PC-9 (cell line): ENCODE data around the gene CTSD. TPM values are rescaled to one million over a fixed set of nuclear protein-coding genes. Genes with fewer than 3 reads are reported as not detected.

ENCODE experiments used
- BruUV-seq: library from RNA; stranded (reverse); fragments of 400-500 nt; replicated peaks from 2 replicates; lab custom pipeline; 2021; lab: Mats Ljungman, UMichigan
- CTCF ChIA-PET: fragments of 300-600 bp; sonication (Branson Sonifier 250); formaldehyde crosslinking; loops from one replicate; lab custom pipeline; 2022; ENCODE audit warnings: antibody characterized with exemption; lab: Charles Lee
- POLR2A ChIA-PET: fragments of 300-600 bp; sonication (Branson Sonifier 250); formaldehyde crosslinking; loops from one replicate; lab custom pipeline; 2022; ENCODE audit warnings: antibody characterized with exemption; ENCODE audit not compliant: unreplicated experiment; lab: Charles Lee
- DNase-seq, 2 experiments: peaks; one replicate each; pipeline versions ENCODE4 v3.0.0 to v3.0.0-alpha.2; 2015 to 2022; ENCODE audit warnings: mixed read lengths in 1 of 2
- H2AFZ ChIP-seq: fragments of 200-600 bp; sonication (generic); 2 replicates; pipeline ENCODE4 v1.8.1; 2017; ENCODE audit warnings: antibody characterized with exemption
- H3F3A ChIP-seq: fragments of 200-600 bp; sonication (generic); 2 replicates; pipeline ENCODE4 v1.8.1; 2017; ENCODE audit warnings: antibody characterized with exemption, mild to moderate bottlenecking, low read depth; ENCODE audit not compliant: insufficient read depth
- H3K27ac ChIP-seq: fragments of 200-600 bp; sonication (generic); 2 replicates; pipeline ENCODE4 v1.6.1; 2016; ENCODE audit warnings: mixed run types
- H3K27me3 ChIP-seq: fragments of 200-600 bp; sonication (generic); 2 replicates; pipeline ENCODE4 v1.6.1; 2016; ENCODE audit warnings: low read depth, mixed run types; ENCODE audit not compliant: insufficient read depth
- H3K36me3 ChIP-seq: fragments of 200-600 bp; sonication (generic); 2 replicates; pipeline ENCODE4 v1.6.1; 2016; ENCODE audit warnings: low read depth, mixed run types
- H3K4me1 ChIP-seq: fragments of 200-600 bp; sonication (generic); replicated peaks from 2 replicates; pipeline ENCODE4 v1.6.1; 2016; ENCODE audit warnings: mixed run types; ENCODE audit not compliant: insufficient read depth
- H3K4me2 ChIP-seq: fragments of 200-600 bp; sonication (generic); 2 replicates; pipeline ENCODE4 v1.6.1; 2017; ENCODE audit warnings: mixed run types
- H3K4me3 ChIP-seq: fragments of 200-600 bp; sonication (generic); 2 replicates; pipeline ENCODE4 v1.6.1; 2016; ENCODE audit warnings: mixed run types
- H3K79me2 ChIP-seq: fragments of 200-600 bp; sonication (generic); 2 replicates; pipeline ENCODE4 v1.6.1; 2017; ENCODE audit warnings: low read depth, mixed run types
- H3K9me2 ChIP-seq: fragments of 200-600 bp; sonication (generic); 2 replicates; pipeline ENCODE4 v1.8.1; 2017; ENCODE audit warnings: mild to moderate bottlenecking; ENCODE audit not compliant: insufficient read depth
- H3K9me3 ChIP-seq: fragments of 200-600 bp; sonication (generic); 2 replicates; pipeline ENCODE4 v1.8.1; 2016; ENCODE audit warnings: low read depth; ENCODE audit not compliant: insufficient read depth
- H4K20me1 ChIP-seq: fragments of 200-600 bp; sonication (generic); 2 replicates; pipeline ENCODE4 v1.8.1; 2017; ENCODE audit not compliant: insufficient read depth
- EZH2 ChIP-seq: fragments of 200-600 bp; sonication (generic); IDR thresholded peaks from 2 replicates; pipeline ENCODE4 v1.8.0; 2017; ENCODE audit warnings: antibody characterized with exemption, low read depth
- intact Hi-C: fragments of 100-400 bp; cut with micrococcal nuclease; formaldehyde crosslinking; loops from one replicate; pipeline ENCODE4 v1.10.0; 2022; ENCODE audit not compliant: unreplicated experiment
- total RNA-seq: library from RNA; stranded (reverse); gene quantifications from 2 replicates; pipeline ENCODE4 v1.2.3, GENCODE V29; 2021
- TF ChIP-seq, protein P1 (sequence below): fragments of 200-600 bp; sonication (generic); conservative IDR thresholded peaks from 2 replicates; pipeline ENCODE4 v1.6.1; 2017; ENCODE audit warnings: mixed run types, antibody characterized with exemption, mild to moderate bottlenecking, moderate library complexity

Gene CTSD
- total RNA-seq, 1 experiment from 2014 or later: 735 TPM

DNA sequence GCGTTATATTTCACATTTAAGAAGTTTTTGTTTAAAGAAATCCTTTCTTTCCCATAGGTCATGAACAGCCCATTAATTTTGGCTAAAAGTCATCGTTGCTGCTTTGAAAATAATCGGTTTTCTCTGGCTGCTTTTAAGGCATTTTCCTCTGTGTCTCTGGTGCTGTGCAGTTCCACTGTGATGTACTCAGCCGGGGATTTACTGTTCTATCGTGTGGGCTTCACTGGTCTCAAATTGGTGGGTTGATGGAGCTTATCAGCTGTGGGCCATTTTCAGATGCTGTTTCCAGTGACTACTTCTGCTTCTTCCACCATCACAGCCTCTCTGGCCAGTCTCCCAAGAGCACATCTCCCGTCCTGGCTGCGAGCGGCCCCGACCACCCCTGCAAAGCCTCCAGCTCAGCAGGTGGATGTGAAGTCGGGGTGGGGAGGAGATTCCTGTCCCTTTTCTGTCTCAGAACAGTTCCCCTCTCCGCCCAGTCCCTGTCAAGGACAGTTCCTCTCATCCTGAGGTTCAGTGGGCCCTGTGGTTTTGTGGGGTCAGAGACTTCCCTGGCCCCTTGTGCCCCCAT is 33.6 kb downstream of the CTSD start:
- CTCF ChIA-PET: no interaction called here
- TF ChIP-seq, protein P1, sequence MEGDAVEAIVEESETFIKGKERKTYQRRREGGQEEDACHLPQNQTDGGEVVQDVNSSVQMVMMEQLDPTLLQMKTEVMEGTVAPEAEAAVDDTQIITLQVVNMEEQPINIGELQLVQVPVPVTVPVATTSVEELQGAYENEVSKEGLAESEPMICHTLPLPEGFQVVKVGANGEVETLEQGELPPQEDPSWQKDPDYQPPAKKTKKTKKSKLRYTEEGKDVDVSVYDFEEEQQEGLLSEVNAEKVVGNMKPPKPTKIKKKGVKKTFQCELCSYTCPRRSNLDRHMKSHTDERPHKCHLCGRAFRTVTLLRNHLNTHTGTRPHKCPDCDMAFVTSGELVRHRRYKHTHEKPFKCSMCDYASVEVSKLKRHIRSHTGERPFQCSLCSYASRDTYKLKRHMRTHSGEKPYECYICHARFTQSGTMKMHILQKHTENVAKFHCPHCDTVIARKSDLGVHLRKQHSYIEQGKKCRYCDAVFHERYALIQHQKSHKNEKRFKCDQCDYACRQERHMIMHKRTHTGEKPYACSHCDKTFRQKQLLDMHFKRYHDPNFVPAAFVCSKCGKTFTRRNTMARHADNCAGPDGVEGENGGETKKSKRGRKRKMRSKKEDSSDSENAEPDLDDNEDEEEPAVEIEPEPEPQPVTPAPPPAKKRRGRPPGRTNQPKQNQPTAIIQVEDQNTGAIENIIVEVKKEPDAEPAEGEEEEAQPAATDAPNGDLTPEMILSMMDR: no peak
- TF ChIP-seq EZH2: no peak

DNA sequence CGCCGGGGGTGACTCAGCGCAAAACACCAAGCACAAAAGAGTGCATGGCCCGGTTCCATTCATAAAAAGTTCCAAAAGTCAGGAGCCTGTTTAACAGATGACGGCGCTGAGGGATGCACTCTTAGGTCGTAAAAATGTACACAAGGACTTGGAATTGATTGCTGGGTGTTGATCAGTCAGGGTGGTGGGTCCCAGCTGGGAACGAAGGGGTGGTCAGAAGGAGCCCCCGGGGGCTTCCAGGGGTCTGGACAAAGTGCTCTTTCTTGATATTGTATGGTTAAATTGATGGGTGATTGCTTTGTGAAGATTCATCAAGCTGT is 34.1 kb downstream of the CTSD start:
- CTCF ChIA-PET: no interaction called here

More for the DNA sequence above, 33.6 kb downstream of the CTSD start:
- no peak for DNase-seq
- H3K27ac ChIP-seq: no peak overlapping the region
- no peaks in the 10 kb centered on the region for H3K79me2 ChIP-seq
- no peak overlapping the region for H2AFZ ChIP-seq
- H3K9me3 ChIP-seq: no peaks in the 10 kb centered on the region
- no peaks in the 10 kb centered on the region for H3K4me1 ChIP-seq
- peaks cover 32% of the 10 kb centered on the region; the same call in 1 of the 2 replicates for H3K27me3 ChIP-seq
- BruUV-seq: no TSS peak
- H3K4me3 ChIP-seq: no peak overlapping the region
- no peak overlapping the region for H3K4me2 ChIP-seq
- H3K9me2 ChIP-seq: no peaks in the 10 kb centered on the region
- H3F3A ChIP-seq: peaks cover 10% of the 10 kb centered on the region; the same call in 1 of the 2 replicates
- intact Hi-C loops: no loop called here
- no peaks in the 10 kb centered on the region for H4K20me1 ChIP-seq
- no peaks in the 10 kb centered on the region for H3K36me3 ChIP-seq
- POLR2A ChIA-PET: no interaction called here

DNA sequence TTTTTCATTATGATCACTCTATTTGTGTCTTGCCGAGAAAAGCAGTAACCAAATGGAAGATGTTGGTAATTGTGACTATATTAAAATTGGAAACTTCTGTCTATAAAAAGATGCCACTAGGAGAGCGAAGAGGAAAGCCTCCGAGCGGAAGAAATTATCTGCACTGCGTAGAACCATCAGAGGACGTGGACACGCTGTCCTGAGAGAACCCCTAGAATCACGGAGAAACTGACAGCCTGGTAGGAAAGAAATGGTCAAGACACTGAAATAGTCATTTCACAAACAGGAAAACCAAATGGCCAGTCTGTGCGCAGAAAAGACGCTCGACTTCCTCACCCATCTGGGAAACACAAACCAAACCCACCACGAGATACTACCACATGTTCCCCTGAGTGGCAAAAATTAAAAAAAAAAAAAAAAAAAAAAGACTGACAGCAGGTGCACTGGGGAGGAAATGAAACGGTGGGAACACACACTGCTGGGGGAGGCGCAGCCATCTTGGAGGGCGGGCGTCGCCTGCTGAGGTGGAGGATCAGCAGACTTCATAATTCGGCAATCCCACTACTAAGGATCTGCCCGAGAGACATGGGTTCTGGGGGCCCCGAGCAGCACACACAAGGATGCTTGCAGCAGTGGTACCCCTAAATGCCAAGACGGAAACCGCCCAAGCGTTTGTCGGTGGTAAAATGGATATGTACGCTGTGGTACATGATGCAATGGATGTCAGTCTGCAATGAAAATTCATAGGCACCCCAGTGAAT is 34.6 kb downstream of the CTSD start:
- Histone ChIP-seq H3K9me3 (no peaks in the 10 kb centered on the region), H3F3A (peaks cover 10% of the 10 kb centered on the region; the same call in 1 of the 2 replicates), H3K9me2 (no peaks in the 10 kb centered on the region), H4K20me1 (no peaks in the 10 kb centered on the region), H3K27me3 (peaks cover 22% of the 10 kb centered on the region; the same call in 1 of the 2 replicates), H3K36me3 (no peaks in the 10 kb centered on the region), H3K4me3 (no peak overlapping the region), H3K4me2 (no peak overlapping the region), H3K27ac (no peak overlapping the region), H3K79me2 (no peaks in the 10 kb centered on the region), H3K4me1 (no peaks in the 10 kb centered on the region), H2AFZ (no peak overlapping the region)
- intact Hi-C loops: no loop called here
- ChIA-PET CTCF (no interaction called here), POLR2A (no interaction called here)
- DNase-seq: no peak
- no TSS peak for BruUV-seq
- TF ChIP-seq EZH2: no peak
- TF ChIP-seq, protein P1: no peak

More for the DNA sequence above, 34.1 kb downstream of the CTSD start:
- no peak overlapping the region for H3K27ac ChIP-seq
- POLR2A ChIA-PET: no interaction called here
- H3K36me3 ChIP-seq: no peaks in the 10 kb centered on the region
- no peaks in the 10 kb centered on the region for H3K9me3 ChIP-seq
- no peak overlapping the region for H3K4me3 ChIP-seq
- H3K27me3 ChIP-seq: peaks cover 27% of the 10 kb centered on the region; the same call in 1 of the 2 replicates
- DNase-seq: no peak
- TF ChIP-seq, protein P1: no peak
- no peak for TF ChIP-seq EZH2
- intact Hi-C loops: no loop called here
- H2AFZ ChIP-seq: no peak overlapping the region
- no peaks in the 10 kb centered on the region for H3K4me1 ChIP-seq
- H3K9me2 ChIP-seq: no peaks in the 10 kb centered on the region
- BruUV-seq: no TSS peak
- H3K79me2 ChIP-seq: no peaks in the 10 kb centered on the region
- peaks cover 10% of the 10 kb centered on the region; the same call in 1 of the 2 replicates for H3F3A ChIP-seq
- H3K4me2 ChIP-seq: no peak overlapping the region
- H4K20me1 ChIP-seq: no peaks in the 10 kb centered on the region
